ENCODE data around the gene STK32A.
"Not testable (repeated sequence)": the region's sequence is repeated elsewhere in the genome, so short reads cannot be mapped to it uniquely, and the experiment has no call there.

Gene STK32A

GRCh38 chr5:147234825-147235635, at the start of gene STK32A:
Gene STK32A, plus strand, starts transcription at chr5:147235026. Its CDS starts 4,609 bp downstream, at chr5:147239635.
- in situ Hi-C loops (cut with MboI; ENCODE audit: low sequenced_read_pairs) = no loop called here

DNA sequence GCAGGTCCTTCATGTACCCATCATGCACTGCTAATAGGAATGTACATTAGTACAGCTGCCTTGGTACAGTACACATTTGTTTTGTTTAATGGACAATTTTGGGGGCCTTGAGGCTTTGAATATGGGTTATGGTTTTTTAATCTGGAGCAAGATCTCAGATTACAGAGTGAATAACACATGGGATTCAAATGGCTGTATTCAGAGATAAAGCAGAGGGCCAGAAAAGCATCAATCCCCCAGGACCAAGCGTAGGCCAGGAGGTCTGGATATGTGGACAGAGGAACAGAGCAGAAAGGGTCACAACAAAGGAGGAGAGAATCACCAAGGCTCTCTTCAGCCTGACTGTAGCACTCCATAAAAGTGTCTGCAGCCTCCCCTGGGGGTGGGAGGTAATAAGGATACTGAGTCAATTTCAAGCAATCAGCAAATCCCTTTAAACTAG, 47.7 kb upstream of the STK32A start:
- in situ Hi-C loops (cut with MboI; ENCODE audit: low sequenced_read_pairs) = loop anchor here (25.0 kb wide), 1 partner anchor 650 kb away; no protein-coding TSS in a partner anchor

GRCh38 chr5:147188200-147189108, 46.4 kb upstream of the STK32A start:
- in situ Hi-C loops (cut with MboI; ENCODE audit: low sequenced_read_pairs) = loop anchor here (25.0 kb wide), 1 partner anchor 651 kb away; no protein-coding TSS in a partner anchor

DNA sequence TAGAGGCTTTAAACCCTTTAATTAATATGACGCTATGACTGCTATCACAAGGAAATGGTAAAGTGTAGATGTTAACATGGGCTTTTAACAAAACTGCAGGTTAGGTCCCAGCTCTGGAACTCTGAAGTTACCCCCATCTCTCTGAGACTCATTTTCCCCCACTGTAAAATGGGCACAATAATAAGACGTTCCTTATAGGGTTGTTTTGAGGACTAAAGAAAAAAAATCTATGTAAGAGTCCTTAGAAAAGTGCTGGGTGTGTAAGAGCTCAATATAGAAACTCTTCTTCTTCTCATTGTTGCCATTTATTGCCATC, 45.8 kb upstream of the STK32A start:
- in situ Hi-C loops (cut with MboI; ENCODE audit: low sequenced_read_pairs) = loop anchor here (25.0 kb wide), 1 partner anchor 652 kb away; no protein-coding TSS in a partner anchor

- in situ Hi-C loops (cut with MboI; ENCODE audit: low sequenced_read_pairs) = loop anchor here (25.0 kb wide), 1 partner anchor 653 kb away; no protein-coding TSS in a partner anchor
These were observed 44.5 kb upstream of the STK32A start for GRCh38 chr5:147190331-147190730.

DNA sequence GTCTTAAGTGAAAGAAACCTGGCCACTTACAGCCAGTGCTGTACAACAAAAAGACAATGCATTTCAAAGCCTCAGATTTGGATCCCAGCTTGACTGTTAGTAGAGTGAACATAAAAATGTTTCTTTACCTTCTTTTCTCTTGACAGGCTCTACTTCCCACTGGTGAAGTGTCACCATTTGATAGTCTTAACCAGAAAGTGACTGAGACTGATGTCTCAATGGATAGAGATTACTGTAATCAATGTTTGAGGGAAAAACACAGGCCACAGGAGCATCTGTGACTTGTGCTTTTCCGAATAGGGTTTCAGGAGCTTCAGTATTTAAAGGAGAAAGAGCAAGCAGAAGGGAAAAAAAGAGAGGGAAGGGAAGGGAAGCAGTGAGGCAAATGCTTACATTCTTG, 41.7 kb upstream of the STK32A start:
- in situ Hi-C loops (cut with MboI; ENCODE audit: low sequenced_read_pairs) = loop anchor here (25.0 kb wide), 1 partner anchor 656 kb away; no protein-coding TSS in a partner anchor

GRCh38 chr5:147200004-147200403, 34.8 kb upstream of the STK32A start:
- in situ Hi-C loops (cut with MboI; ENCODE audit: low sequenced_read_pairs) = loop anchor here (25.0 kb wide), 1 partner anchor 362 kb away; no protein-coding TSS in a partner anchor

GRCh38 chr5:147203213-147203612, 31.6 kb upstream of the STK32A start:
- in situ Hi-C loops (cut with MboI; ENCODE audit: low sequenced_read_pairs) = loop anchor here (25.0 kb wide), 1 partner anchor 359 kb away; no protein-coding TSS in a partner anchor

GRCh38 chr5:147204576-147204975, 30.2 kb upstream of the STK32A start:
- in situ Hi-C loops (cut with MboI; ENCODE audit: low sequenced_read_pairs) = loop anchor here (25.0 kb wide), 1 partner anchor 358 kb away; no protein-coding TSS in a partner anchor

DNA sequence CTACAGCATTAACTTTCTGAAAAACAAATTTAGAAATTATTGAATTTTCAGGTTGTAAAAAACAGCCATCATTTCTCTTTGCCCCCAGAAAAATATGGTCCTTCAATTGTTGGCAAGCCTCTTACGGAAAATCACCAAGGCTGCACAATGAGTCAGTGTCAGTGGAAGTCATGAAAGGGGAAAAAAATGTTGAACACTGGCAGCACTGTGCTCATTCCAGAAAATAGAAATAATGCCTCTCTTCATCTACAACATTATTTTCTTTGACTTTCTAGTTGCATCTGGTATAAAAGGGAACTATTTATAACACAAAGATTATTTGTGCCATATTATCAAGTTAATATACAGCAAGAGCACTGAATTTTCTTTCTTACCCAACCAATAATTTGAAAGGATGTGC, 26.7 kb upstream of the STK32A start:
- in situ Hi-C loops (cut with MboI; ENCODE audit: low sequenced_read_pairs) = loop anchor here (25.0 kb wide), 1 partner anchor 354 kb away; no protein-coding TSS in a partner anchor

DNA sequence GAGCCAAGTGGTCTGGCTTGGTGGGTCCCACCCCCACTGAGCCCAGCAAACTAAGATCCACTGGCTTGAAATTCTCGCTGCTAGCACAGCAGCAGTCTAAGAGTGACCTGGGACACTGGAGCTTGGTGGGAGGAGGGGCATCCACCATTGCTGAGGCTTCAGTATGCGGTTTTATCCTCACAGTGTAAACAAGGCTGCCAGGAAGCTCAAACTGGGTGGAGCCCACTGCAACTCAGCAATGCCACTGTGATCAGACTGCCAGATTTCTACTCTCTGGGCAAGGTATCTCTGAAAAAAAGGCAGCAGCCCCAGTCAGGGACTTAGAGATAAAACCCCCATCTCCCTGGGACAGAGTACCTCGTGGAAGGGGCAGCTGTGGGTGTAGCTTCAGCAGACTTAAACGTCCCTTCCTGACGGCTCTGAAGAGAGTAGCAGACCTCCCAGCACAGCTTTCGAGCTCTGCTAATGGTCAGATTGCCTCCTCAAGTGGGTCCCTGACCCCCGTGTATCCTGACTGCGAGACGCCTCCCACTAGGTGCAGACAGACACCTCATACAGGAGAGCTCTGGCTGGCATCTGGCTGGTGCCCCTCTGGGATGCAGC, 18.2 kb upstream of the STK32A start:
- in situ Hi-C loops (cut with MboI; ENCODE audit: low sequenced_read_pairs) = loop anchor here (25.0 kb wide), 1 partner anchor 346 kb away; no protein-coding TSS in a partner anchor

- in situ Hi-C loops (cut with MboI; ENCODE audit: low sequenced_read_pairs) = loop anchor here (25.0 kb wide), 1 partner anchor 339 kb away; no protein-coding TSS in a partner anchor
These were observed 11.5 kb upstream of the STK32A start for GRCh38 chr5:147223343-147223742.

DNA sequence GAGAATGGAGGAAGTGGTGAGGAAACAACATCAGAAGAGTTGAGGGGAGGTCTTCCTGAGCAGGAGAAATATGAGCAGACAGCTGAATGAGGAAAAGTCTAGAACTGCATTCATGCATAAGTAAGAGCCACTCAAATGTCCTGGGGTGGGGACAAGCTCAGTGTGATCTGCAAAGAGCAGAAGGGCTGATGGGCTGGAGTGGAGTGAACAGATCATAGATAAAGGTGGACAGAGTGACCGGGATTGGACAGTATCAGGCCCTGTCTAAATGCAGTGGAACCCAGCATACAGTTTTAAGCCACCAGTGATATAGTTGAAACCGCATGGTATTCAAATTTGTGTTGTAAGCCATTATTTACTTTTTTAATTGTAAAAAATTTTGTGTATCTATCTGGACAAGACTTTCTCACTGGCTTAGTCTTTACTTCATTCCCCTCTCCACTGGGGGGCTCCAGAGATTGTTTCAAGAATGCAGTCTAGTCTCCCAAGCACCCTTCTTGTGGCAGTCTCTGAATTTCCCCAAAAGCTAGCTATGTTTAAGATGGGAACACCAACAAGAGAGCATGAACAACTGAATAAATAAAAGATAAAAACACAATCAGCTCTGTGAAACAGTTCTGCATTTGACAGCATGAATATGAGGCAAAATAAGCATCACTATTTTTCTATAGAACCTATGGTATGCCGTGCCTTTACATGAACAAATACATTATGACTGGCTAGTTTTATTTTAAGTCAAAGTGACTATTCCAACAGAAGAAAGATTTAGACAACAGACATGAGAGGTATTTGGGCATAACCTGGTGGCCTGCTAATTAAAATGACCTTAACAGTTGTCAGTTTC, 10.7 kb upstream of the STK32A start:
- in situ Hi-C loops (cut with MboI; ENCODE audit: low sequenced_read_pairs) = loop anchor here (25.0 kb wide), 1 partner anchor 338 kb away; no protein-coding TSS in a partner anchor

DNA sequence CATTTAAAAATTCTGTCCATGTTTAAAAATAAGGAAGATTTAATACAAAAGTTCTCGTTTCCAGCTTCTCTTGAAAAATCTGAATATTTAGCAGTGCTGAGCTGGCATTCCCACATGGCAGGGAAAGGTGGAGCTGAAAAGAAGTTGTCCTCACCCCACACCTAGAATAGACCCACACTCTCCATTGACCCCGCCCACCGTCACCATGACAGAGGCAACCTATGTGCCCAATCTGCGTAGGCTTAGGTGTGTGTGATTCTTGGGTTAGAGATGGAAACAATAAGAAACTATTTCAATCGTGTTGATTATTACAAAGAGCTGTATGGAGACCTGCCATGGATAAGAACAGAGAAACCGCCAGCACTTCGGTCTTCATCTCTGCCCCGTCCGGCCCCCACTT, 8.9 kb upstream of the STK32A start:
- in situ Hi-C loops (cut with MboI; ENCODE audit: low sequenced_read_pairs) = no loop called here

DNA sequence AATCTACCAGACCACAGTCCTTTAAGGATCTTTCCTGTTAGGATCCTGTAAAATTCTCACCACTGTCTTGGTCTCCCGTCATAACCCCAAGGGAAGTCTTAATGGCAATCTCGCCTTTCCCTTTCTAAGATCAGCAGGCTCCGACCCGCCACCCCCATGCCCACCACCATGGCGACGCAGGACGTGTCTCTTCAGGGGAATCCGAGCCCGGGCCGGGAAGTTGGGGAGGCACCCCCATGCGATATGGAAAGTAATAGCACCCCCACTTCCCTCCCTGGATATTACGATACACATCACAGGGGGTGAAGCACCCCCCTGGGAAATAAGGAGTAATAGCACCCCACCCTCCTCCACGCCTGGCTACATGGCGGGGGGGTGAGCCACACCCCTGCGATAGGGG, 8.3 kb upstream of the STK32A start:
- in situ Hi-C loops (cut with MboI; ENCODE audit: low sequenced_read_pairs) = no loop called here

DNA sequence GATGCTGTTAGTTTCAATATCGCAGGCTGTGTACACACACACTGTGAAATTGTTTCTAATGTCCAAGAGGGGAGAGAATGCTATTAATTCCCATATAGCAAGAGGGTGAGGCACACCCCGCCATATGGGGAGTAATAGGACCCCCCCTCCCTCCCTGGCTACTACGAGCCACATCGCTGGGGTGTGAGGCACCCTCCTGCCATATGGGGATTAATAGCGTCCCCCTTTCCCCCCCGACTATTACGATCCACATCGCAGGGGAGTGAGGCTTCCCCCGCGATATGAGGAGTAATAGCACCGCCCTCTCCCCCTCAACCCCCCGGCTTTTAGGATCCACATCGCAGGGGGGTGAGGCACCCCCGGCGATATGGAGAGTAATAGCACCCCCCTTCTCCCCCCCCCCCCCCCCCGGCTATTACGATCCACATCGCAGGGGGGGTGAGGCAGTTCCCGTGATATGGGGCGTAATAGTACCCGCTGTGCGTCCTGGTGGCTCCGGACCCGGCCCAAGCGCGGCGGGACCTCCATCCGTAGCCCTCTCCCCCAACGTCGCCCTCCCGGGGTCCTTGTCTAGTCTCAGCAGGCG, 494 bp upstream of the STK32A start:
- in situ Hi-C loops (cut with MboI; ENCODE audit: low sequenced_read_pairs) = no loop called here

DNA sequence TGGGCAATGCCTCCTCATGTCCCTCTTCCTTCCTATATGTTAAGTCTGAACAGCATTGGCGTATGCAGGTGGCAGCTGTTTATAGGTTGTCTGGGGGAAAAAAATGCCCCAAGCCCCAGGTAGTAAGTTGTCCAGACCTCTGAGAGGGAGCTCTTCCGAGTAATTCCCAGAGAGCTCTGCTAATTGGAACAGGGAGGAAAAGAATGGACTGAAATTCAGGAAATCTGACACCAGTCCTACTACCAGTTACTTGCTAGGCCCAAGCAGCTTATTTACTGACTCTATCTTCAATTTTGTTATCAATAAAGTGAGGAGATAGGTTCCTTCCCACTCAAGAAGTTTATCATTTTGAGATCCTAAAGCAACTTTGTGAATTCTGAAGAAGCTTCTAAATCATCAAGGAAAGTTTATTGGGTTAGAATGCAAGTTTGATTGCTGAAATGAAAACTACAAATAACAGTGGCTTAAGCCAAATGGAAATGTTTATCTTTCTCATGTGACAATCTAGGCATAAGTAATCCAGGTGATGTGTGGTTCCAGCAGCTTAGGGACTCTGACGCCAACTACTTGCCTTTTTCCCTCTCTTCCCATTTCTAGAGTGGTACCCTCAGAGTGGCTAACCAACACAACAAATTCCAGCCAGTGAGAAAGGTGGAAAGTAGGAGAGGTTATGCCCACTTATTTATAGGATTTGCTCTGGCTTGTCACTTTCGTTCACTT, 5.6 kb downstream of the STK32A start:
- in situ Hi-C loops (cut with MboI; ENCODE audit: low sequenced_read_pairs) = no loop called here

- in situ Hi-C loops (cut with MboI; ENCODE audit: low sequenced_read_pairs) = not testable (repeated sequence)
These were observed 8.4 kb downstream of the STK32A start for GRCh38 chr5:147243238-147243637.
